SH-SY5Y (cell line): ENCODE data around the gene MRO.

Experiments
- GATA2 ChIP-seq: IDR thresholded peaks from 2 replicates; pipeline ENCODE4 v1.6.1; 2011; ENCODE audit warnings: mild to moderate bottlenecking, low read depth, low read length
- GATA3 ChIP-seq: IDR thresholded peaks from 2 replicates; pipeline ENCODE4 v1.6.1; 2011; ENCODE audit warnings: low read depth, mild to moderate bottlenecking, low read length, moderate library complexity

DNA sequence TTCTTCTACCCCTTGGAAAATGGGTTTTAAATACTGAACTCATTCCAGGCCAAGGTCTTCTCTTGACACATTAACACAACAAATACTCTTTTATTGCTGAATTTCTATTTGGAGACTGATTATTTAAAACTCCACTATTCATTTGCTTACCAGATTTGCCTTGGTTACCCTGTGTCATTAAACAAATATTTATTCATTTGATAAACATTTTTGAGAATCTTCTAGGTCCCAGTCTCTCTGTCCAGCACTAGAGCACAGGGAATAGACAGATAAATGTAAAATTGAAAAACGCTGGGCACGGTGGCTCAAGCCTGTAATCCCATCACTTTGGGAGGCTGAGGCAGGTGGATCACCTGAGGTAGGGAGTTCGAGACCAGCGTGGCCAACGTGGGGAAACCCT, 9.8 kb upstream of the MRO start:
- TF ChIP-seq GATA3 (no peak), GATA2 (no peak)
